ENCODE measurements around the gene CCDC171. TPM values are rescaled to one million over a fixed set of nuclear protein-coding genes. Genes with fewer than 3 reads are reported as not detected.

CCDC171 gene
- total RNA-seq, 1 donor from 2014 or later = 3.3 TPM

DNA sequence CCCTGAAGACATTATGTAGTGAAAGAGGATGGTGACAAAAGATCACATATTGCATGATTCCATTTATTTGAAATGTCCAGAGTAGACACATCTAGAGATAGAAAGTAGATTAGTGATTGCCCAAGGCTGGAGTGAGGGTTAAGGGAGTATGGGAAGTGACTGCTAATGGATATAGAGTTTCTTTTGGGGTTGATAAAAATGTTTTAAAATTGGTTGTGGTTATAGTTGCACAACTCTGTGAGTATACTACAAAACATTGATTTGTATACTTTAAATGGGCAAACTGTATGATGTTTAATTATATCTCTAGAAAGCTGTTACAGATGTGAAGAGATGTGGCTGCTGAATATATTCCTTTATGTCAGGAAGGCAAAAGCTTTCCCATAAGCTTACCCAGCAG lies 202.8 kb downstream of the CCDC171 start:
- H3K27me3 ChIP-seq (ENCODE audit: control insufficient read depth, insufficient read depth, low read length) = no peaks in the 10 kb centered on the region
- no peak for DNase-seq (ENCODE audit: low read depth)
- no peak overlapping the region for H3K4me3 ChIP-seq (ENCODE audit: low read depth, low read length)
- no peak for TF ChIP-seq CTCF (IDR thresholded peaks at IDR 0.05; ENCODE audit: insufficient read depth, low read length, poor library complexity, severe bottlenecking)
- no peaks in the 10 kb centered on the region for H3K36me3 ChIP-seq (ENCODE audit: control insufficient read depth, insufficient read depth, low read length)

GRCh38 chr9:15761551-15761950 lies 208.7 kb downstream of the CCDC171 start:
- no peak for DNase-seq (ENCODE audit: low read depth)
- TF ChIP-seq CTCF (IDR thresholded peaks at IDR 0.05; ENCODE audit: insufficient read depth, low read length, poor library complexity, severe bottlenecking) = no peak
- Histone ChIP-seq H3K36me3 (ENCODE audit: control insufficient read depth, insufficient read depth, low read length) (no peaks in the 10 kb centered on the region), H3K4me3 (ENCODE audit: low read depth, low read length) (no peak overlapping the region), H3K27me3 (ENCODE audit: control insufficient read depth, insufficient read depth, low read length) (no peaks in the 10 kb centered on the region)

DNA sequence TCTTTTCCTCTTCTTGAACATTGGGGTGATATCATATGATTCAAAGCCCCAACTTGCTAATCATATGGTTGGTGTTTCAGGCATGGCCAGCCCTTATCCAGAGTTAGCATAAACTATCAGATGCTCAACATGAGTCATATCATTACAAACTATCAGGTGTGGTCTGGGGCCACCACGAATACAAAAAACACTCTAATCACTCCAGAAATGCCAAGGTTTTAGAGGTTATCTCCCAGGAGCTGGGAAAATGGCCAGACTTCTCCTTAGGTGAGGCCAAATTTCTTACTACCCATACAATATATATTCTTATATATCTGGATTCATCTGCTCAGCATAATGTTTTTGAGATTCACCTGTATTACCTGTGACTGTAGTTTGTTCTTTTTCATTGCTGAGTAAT lies 210.5 kb downstream of the CCDC171 start:
- Histone ChIP-seq H3K4me3 (ENCODE audit: low read depth, low read length) (no peak overlapping the region), H3K36me3 (ENCODE audit: control insufficient read depth, insufficient read depth, low read length) (no peaks in the 10 kb centered on the region), H3K27me3 (ENCODE audit: control insufficient read depth, insufficient read depth, low read length) (no peaks in the 10 kb centered on the region)
- DNase-seq (ENCODE audit: low read depth) = no peak
- TF ChIP-seq CTCF (IDR thresholded peaks at IDR 0.05; ENCODE audit: insufficient read depth, low read length, poor library complexity, severe bottlenecking) = no peak

DNA sequence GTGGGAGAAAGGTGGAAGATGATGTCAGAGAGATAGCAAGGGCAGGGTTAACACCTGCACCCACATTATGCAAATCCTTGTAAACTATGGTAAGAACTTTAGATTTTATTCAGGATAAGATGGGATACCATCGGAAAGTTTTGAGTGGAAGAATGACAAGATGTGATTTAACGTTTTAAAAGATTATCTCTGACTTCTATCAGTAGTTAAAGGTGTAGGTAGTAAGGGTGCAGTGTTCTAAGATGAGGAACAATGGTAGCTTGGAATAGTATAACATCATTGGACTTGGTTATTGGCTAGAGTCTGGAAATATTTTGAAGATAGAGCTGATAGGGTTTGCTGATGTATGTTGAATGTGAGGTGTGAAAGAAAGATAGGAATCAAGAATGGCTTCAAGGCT lies 211.3 kb downstream of the CCDC171 start:
- no peaks in the 10 kb centered on the region for H3K36me3 ChIP-seq (ENCODE audit: control insufficient read depth, insufficient read depth, low read length)
- no peak overlapping the region for H3K4me3 ChIP-seq (ENCODE audit: low read depth, low read length)
- H3K27me3 ChIP-seq (ENCODE audit: control insufficient read depth, insufficient read depth, low read length) = no peaks in the 10 kb centered on the region
- no peak for DNase-seq (ENCODE audit: low read depth)
- no peak for TF ChIP-seq CTCF (IDR thresholded peaks at IDR 0.05; ENCODE audit: insufficient read depth, low read length, poor library complexity, severe bottlenecking)

- TF ChIP-seq CTCF (IDR thresholded peaks at IDR 0.05; ENCODE audit: insufficient read depth, low read length, poor library complexity, severe bottlenecking) = no peak
- no peak for DNase-seq (ENCODE audit: low read depth)
- no peaks in the 10 kb centered on the region for H3K36me3 ChIP-seq (ENCODE audit: control insufficient read depth, insufficient read depth, low read length)
These were observed 216.7 kb downstream of the CCDC171 start for GRCh38 chr9:15769547-15769946.

GRCh38 chr9:15778861-15779260 lies 226.0 kb downstream of the CCDC171 start:
- no peak for TF ChIP-seq CTCF (IDR thresholded peaks at IDR 0.05; ENCODE audit: insufficient read depth, low read length, poor library complexity, severe bottlenecking)
- Histone ChIP-seq H3K4me3 (ENCODE audit: low read depth, low read length) (no peak overlapping the region), H3K36me3 (ENCODE audit: control insufficient read depth, insufficient read depth, low read length) (no peaks in the 10 kb centered on the region), H3K27me3 (ENCODE audit: control insufficient read depth, insufficient read depth, low read length) (no peaks in the 10 kb centered on the region)
- DNase-seq (ENCODE audit: low read depth) = no peak

More at GRCh38 chr9:15769547-15769946, 216.7 kb downstream of the CCDC171 start:
- Histone ChIP-seq H3K4me3 (ENCODE audit: low read depth, low read length) (no peak overlapping the region), H3K27me3 (ENCODE audit: control insufficient read depth, insufficient read depth, low read length) (no peaks in the 10 kb centered on the region)
